HG03064 (cell line): Measurements from ENCODE around the gene SULT2B1.
"Not testable (repeated sequence)": the region's sequence is repeated elsewhere in the genome, so short reads cannot be mapped to it uniquely, and the experiment has no call there.

Experiments used
- ATAC-seq: cut with Tn5 transposase; IDR thresholded peaks from one replicate; pipeline ENCODE4 v1.9.1; 2021; ENCODE audit warnings: low read depth; ENCODE audit not compliant: unreplicated experiment

Gene SULT2B1

GRCh38 chr19:48618278-48618915 lies 66.4 kb downstream of the SULT2B1 start:
- ATAC-seq: no peak

DNA sequence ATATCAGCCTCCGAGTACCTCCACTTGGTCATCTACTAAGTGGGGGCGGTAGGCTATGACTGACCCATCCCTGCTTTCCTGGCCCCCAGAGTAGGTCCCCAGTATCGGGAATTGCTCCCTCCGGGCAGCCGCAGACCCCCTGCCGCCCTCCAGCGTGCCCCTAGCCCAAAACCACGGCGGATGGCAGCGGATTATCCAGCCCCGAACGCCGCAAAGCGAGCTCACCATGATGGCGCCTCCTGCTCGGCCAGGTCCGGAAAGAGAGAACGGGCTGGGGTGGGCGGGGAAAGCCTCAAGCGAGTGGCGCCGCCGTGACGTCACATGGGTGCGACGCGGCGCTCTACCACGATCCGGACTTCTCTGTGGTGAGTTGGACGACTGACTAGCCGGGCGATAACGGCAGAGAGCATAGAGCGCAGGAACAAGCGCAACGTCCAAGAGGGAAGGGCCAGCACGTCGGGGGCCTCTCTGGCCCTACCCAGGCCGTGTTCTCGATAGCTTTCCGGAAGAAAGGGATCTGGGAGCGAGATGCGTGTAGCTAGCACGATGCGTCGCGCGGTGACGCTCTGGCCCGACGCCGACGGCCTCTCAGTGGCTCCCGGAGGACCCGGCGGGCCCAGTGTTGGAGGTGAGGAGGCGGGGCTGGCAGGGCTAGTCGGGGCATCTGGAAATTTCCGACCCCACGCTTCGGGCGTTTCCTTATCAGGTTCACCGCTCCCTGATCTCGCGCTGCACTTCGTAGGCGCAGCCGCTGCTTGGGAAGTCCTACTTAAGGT lies 67.1 kb downstream of the SULT2B1 start, which contains the start of the genes RPL18 and SPHK2:
Gene RPL18 (minus strand): TSS at position 263 of the 776 bp plus-strand sequence. CDS start 35 bp downstream, at position 228.
Gene SPHK2 (plus strand): TSS at position 591 of the 776 bp plus-strand sequence. CDS start 1,009 bp downstream, outside the sequence.
- ATAC-seq: peak; percentile 71

DNA sequence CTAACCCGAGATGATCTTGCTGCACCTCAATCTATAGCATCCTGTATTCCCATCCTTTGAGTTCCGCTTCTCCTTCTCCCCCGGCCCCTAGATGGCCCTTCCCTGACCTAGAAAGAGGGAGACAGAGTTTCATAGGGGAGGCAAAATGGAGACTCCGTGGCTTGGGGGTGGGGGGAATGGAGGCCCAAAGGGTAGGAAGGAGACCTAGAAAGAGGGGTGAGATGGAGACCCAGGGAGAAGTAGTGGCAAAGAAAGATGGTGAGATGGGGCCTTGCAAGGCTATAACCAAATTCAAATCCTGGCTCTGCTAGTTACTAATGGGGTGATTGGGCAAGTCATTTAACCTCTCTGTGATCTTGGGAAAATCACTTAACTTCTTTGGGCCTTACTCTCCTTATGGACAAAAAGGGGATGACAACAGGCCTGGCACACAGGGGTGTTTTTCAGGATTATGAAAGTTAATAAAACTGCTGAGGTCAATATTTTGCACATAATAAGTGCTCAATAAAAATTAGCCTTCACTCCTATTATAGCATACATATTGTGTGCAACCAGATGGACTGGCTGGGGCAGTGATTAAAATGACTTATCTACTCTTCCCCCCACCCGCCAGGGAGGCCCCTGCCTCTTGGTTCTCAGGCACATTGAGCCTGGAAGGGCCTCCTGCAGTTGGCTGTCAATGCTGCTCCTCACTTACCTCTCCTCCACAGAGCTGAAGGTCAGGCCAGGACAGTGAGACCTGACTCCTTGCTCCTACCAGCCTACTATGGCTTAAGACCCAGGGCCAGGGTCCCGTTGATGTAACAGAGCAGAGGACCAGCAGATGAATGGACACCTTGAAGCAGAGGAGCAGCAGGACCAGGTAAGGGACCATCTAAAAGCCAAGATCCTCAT lies 68.0 kb downstream of the SULT2B1 start:
- no peak for ATAC-seq

GRCh38 chr19:48623556-48624066 lies 71.6 kb downstream of the SULT2B1 start:
- no peak for ATAC-seq

DNA sequence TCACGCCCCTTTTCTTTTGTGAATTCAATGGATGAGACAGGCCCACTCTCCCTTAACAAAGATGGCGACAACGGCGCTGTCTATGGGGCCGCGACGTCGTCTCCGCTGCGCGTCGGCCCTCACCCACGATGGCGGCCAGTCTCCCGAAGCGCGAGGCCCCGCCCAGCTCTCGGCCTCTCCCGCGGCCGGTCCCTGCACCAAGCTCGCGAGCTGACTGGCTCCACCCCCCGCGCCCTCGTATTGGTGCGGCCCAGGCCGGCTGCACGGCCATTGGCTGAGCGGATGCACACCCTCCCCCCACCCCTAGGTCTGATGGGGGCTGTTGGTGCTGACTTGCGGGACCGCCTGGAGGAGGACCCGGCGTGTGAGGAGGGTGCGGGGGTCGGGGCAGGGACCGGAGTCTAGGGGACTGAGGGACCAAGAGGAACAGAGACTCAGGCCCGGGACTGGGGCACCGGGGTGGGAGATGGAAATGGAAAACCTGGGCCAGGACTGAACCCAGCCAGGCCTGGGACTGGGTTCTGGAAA lies 72.2 kb downstream of the SULT2B1 start:
- peak; percentile 59 for ATAC-seq

- ATAC-seq: no peak
Measured at GRCh38 chr19:48624791-48625723, 73.1 kb downstream of the SULT2B1 start.

GRCh38 chr19:48625891-48626327 lies 73.9 kb downstream of the SULT2B1 start:
- no peak for ATAC-seq

GRCh38 chr19:48627201-48627864 lies 75.4 kb downstream of the SULT2B1 start:
- ATAC-seq: no peak

GRCh38 chr19:48627865-48628314 lies 75.9 kb downstream of the SULT2B1 start:
- ATAC-seq: no peak

- no peak for ATAC-seq
Measured at GRCh38 chr19:48628486-48629296, 76.7 kb downstream of the SULT2B1 start.

GRCh38 chr19:48629297-48629598 lies 77.3 kb downstream of the SULT2B1 start:
- ATAC-seq: no peak

GRCh38 chr19:48629599-48630295 lies 77.8 kb downstream of the SULT2B1 start:
- no peak for ATAC-seq

DNA sequence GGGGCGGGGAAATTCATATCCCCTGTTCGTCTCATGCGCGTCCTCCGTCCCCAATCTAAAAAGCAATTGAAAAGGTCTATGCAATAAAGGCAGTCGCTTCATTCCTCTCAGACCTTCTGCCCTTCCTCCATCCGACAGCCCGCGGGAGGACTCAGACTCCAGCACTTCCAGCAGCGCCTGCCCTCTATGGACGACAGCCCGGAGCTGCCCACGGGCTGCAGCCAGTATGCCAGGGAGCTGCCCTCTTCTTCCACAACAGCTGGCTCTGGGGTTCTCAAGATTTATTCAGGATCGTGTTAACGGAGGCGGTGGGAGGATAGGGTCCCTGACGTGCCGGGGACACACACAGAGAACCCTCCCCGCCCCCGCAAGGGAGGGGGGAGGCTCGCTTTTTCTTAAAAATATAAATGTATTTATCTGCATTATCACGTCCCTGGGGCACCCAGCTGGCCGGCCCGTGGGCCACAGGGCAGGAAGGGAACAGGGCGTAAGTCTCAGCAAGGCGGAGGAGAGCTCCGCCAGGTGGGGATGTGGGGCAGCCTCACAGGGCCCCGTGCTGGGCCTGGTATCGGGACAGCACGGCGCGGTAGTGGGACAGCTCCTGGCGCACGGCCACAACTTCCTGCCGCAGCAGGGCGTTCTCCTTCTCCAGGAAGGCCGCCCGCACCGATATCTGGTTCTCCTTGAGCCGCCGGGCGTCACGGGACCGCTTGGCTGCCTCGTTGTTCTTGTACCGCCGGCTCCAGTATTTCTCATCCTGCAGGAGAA lies 78.5 kb downstream of the SULT2B1 start:
- no peak for ATAC-seq

GRCh38 chr19:48631225-48631624 lies 79.3 kb downstream of the SULT2B1 start:
- no peak for ATAC-seq

GRCh38 chr19:48632286-48632685 lies 80.3 kb downstream of the SULT2B1 start:
- ATAC-seq: not testable (repeated sequence)

DNA sequence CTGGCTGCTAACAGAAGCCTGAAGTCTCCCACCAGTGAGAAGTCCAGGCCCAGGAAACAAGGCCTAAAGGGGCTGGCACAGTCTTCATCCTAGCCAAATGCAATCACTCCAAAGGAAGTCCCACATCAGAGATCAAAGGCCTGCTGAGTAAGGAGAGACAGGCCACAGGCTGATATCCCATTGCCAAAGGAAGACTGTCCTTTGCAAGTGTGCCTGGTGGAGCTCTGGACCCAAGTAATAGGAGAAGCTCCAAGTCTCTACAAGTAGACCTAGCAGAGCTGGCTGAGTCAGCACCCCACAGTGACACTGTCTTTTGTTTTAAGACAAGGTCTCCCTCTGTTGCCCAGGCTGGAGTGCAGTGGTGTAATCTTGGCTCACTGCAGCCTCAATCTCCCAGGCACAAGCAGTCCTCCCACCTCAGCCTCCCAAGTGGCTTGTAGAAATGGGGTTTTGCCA lies 80.7 kb downstream of the SULT2B1 start:
- no peak for ATAC-seq
